Activated CD4-positive, alpha-beta T cell treated with anti-CD3 and anti-CD28 coated beads, Interleukin-2, amount 10 ng/mL, durations not matched to agents 7 days and 5 days (primary cell): Measurements from ENCODE around the gene RABGAP1. TPM values are rescaled to one million over a fixed set of nuclear protein-coding genes. Genes with fewer than 3 reads are reported as not detected.

ENCODE experiments used
- CTCF ChIA-PET: fragments of 350-600 bp; sonication (Branson Sonifier 250); formaldehyde crosslinking; loops from one replicate; lab custom pipeline; 2021; ENCODE audit warnings: antibody characterized with exemption; lab: Charles Lee
- POLR2A ChIA-PET: fragments of 350-600 bp; sonication (Branson Sonifier 250); formaldehyde crosslinking; loops from one replicate; lab custom pipeline; 2021; ENCODE audit warnings: antibody characterized with exemption; lab: Charles Lee
- DNase-seq: peaks from one replicate; pipeline ENCODE4 v3.0.0-alpha.2; 2020
- H3K27ac Mint-ChIP-seq: one replicate; pipeline ENCODE4 v1.8.0; 2021; ENCODE audit warnings: mild to moderate bottlenecking, moderate library complexity, mixed read lengths
- H3K27me3 Mint-ChIP-seq: one replicate; pipeline ENCODE4 v1.8.0; 2021; ENCODE audit warnings: mixed read lengths
- H3K36me3 Mint-ChIP-seq: one replicate; pipeline ENCODE4 v1.8.0; 2021; ENCODE audit warnings: low read depth, mixed read lengths
- H3K4me1 Mint-ChIP-seq: one replicate; pipeline ENCODE4 v1.8.0; 2021; ENCODE audit warnings: mixed read lengths
- H3K4me3 Mint-ChIP-seq: one replicate; pipeline ENCODE4 v1.8.0; 2021; ENCODE audit warnings: mild to moderate bottlenecking, moderate library complexity, mixed read lengths
- H3K9me3 Mint-ChIP-seq: one replicate; pipeline ENCODE4 v1.8.0; 2021; ENCODE audit warnings: mixed read lengths
- total RNA-seq, 2 experiments: library from RNA; stranded (reverse); gene quantifications; one replicate each; pipeline ENCODE4 v1.2.3, GENCODE V29; 2021

The RABGAP1 gene
- total RNA-seq, 2 experiments from 2014 or later, result 28.4 to 32.9 TPM

DNA sequence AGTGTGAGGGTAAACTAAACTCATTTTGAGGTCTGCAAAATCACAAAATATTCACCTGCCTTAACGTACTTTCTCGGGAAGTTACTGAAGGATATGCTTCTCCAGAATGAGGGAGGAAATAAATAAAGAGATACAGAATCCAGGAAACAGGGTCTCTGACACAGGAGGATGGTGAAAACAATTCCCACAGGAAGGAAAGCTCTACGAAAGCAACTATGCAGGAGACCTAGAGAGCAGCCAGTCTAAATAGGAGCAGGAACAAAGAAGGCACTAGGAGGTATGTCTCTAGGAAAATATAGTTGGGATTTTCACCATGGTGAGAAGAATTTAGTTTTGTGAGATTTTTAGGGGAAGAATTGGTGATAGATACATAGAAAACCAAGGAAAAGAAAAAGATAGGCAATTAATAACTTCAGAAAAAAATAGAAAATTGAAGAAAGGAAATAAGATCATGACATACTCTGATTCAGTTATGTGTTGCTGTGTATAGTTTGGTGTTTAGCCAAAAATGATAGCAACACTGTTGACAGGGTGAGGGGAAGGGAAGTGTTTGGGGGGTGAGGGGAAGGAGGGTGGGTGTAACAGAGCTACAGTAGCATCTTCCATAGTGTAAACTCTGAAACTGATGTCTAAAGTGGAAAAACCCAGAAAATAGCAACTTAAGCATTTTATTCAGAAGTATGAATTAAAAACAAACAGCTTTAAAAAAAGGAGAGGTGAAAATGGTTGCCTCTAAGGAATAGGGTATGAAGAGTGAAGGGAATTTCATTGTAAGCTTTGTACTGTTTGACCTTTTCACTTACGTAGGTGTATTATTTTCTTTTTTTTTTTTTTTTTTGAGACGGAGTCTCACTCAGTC is 102.5 kb downstream of the RABGAP1 start:
- ChIA-PET CTCF (interaction anchor here (0.6 to 1.1 kb wide), 2 partner anchors 62 to 965 kb away, joined by 3 to 7 read pairs; no protein-coding TSS in a partner anchor), POLR2A (no interaction called here)
- Mint-ChIP-seq H3K36me3 (peaks cover 7% of the 10 kb centered on the region), H3K27ac (no peak overlapping the region), H3K27me3 (no peaks in the 10 kb centered on the region), H3K4me3 (no peak overlapping the region), H3K9me3 (peaks cover 6% of the 10 kb centered on the region), H3K4me1 (no peaks in the 10 kb centered on the region)
- DNase-seq, result no peak

DNA sequence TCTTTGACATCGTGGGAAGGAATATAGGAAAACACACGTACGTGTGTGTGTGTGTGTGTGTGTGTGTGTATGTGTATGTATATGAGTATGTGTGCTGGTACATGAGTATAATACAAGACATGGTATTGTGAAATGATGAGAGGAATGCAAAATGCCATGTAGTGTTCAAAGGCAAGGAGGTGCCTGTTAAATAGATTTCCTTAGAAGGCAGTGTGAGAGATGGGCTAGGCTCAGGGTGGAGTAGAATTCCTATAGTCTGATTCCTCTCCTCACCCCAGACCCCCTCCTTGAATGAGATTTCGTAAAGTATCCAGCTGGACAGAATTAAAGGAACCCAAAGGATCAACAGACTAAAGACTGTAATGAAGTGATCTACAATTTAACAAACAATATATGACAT is 103.8 kb downstream of the RABGAP1 start:
- DNase-seq, result no peak
- no peaks in the 10 kb centered on the region for H3K27me3 Mint-ChIP-seq
- H3K9me3 Mint-ChIP-seq, result peaks cover 6% of the 10 kb centered on the region
- H3K4me3 Mint-ChIP-seq, result no peak overlapping the region
- no peak overlapping the region for H3K27ac Mint-ChIP-seq
- H3K36me3 Mint-ChIP-seq, result peaks cover 11% of the 10 kb centered on the region
- ChIA-PET CTCF (no interaction called here), POLR2A (no interaction called here)
- H3K4me1 Mint-ChIP-seq, result no peaks in the 10 kb centered on the region

GRCh38 chr9:123046406-123047195 is 105.8 kb downstream of the RABGAP1 start:
- ChIA-PET POLR2A (no interaction called here), CTCF (interaction anchor here (0.7 kb wide), 1 partner anchor 23 kb away, joined by 5 read pairs; no protein-coding TSS in a partner anchor)
- Mint-ChIP-seq H3K9me3 (peaks cover 6% of the 10 kb centered on the region), H3K4me3 (no peak overlapping the region), H3K4me1 (no peaks in the 10 kb centered on the region), H3K27ac (no peak overlapping the region), H3K27me3 (no peaks in the 10 kb centered on the region), H3K36me3 (peaks cover 11% of the 10 kb centered on the region)
- no peak for DNase-seq

- DNase-seq, result no peak
- Mint-ChIP-seq H3K4me3 (no peak overlapping the region), H3K36me3 (peaks cover 6% of the 10 kb centered on the region), H3K27ac (no peak overlapping the region), H3K4me1 (peaks cover 5% of the 10 kb centered on the region), H3K9me3 (no peaks in the 10 kb centered on the region), H3K27me3 (no peaks in the 10 kb centered on the region)
- CTCF ChIA-PET, result interaction anchor here (0.5 kb wide), 1 partner anchor 58 kb away, joined by 7 read pairs; no protein-coding TSS in a partner anchor
- POLR2A ChIA-PET, result no interaction called here
Observed at GRCh38 chr9:123048748-123049147, 107.9 kb downstream of the RABGAP1 start.

DNA sequence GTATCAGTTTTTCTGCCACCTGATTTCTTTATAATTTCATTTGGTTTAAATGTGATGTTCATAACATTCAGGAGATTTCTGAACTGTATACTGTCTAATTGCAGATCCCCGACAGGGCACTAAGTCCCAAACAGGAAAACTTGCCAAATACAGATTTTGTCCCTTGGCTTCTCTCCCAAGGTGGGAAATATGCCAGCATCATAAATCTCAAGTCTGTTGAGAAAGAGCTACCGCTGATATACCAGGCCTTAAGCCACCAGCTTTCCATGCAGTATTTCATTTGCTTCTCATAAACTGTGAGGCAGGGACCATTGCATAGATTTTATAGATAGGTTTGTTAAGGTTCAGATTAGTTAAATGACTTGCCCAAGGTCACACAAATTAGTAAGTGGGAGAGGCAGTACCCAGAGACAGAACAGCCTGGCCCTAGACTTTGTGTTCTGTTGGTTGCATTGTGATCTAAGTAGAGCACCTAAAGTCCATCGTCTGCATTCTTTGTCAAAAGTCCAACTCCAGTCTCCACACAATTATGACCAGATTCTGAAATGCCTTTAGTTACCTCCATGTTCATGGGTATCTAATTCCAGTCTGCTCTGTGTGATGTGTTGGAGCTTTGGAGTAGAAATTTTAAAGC is 108.9 kb downstream of the RABGAP1 start:
- CTCF ChIA-PET, result interaction anchor here (1.3 kb wide), 1 partner anchor 13 kb away, joined by 3 read pairs; no protein-coding TSS in a partner anchor
- peaks cover 9% of the 10 kb centered on the region for H3K36me3 Mint-ChIP-seq
- POLR2A ChIA-PET, result no interaction called here
- H3K27me3 Mint-ChIP-seq, result no peaks in the 10 kb centered on the region
- H3K27ac Mint-ChIP-seq, result no peak overlapping the region
- DNase-seq, result no peak
- H3K9me3 Mint-ChIP-seq, result no peaks in the 10 kb centered on the region
- peaks cover 6% of the 10 kb centered on the region for H3K4me1 Mint-ChIP-seq
- no peak overlapping the region for H3K4me3 Mint-ChIP-seq

- H3K27me3 Mint-ChIP-seq, result no peaks in the 10 kb centered on the region
- H3K4me3 Mint-ChIP-seq, result no peak overlapping the region
- peaks cover 6% of the 10 kb centered on the region for H3K4me1 Mint-ChIP-seq
- H3K27ac Mint-ChIP-seq, result no peak overlapping the region
- POLR2A ChIA-PET, result no interaction called here
- peaks cover 9% of the 10 kb centered on the region for H3K36me3 Mint-ChIP-seq
- no peak for DNase-seq
- no peaks in the 10 kb centered on the region for H3K9me3 Mint-ChIP-seq
- CTCF ChIA-PET, result no interaction called here
Observed at GRCh38 chr9:123053046-123053445, 112.2 kb downstream of the RABGAP1 start.

DNA sequence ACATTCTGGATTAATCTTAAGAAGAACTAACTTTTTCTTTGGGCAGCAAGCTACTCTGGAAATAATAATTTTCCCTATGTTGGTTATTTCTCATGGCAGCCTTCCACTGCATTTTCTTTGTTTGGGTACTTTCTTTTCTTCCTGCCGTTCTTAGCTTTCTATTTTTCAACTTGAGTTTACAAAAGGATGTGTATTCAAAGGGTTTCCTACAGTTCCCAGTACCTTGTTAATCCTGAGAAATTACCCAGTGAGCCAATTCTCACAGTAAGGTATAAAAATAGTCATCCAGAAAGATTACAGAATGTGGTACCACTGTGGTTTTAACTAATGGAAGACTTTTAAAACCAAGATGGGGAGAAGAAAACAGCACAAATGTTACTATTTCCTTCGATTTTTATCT is 112.9 kb downstream of the RABGAP1 start:
- Mint-ChIP-seq H3K27ac (no peak overlapping the region), H3K4me1 (peaks cover 6% of the 10 kb centered on the region), H3K4me3 (no peak overlapping the region), H3K36me3 (peaks cover 7% of the 10 kb centered on the region), H3K27me3 (no peaks in the 10 kb centered on the region), H3K9me3 (no peaks in the 10 kb centered on the region)
- DNase-seq, result no peak
- ChIA-PET CTCF (no interaction called here), POLR2A (no interaction called here)

DNA sequence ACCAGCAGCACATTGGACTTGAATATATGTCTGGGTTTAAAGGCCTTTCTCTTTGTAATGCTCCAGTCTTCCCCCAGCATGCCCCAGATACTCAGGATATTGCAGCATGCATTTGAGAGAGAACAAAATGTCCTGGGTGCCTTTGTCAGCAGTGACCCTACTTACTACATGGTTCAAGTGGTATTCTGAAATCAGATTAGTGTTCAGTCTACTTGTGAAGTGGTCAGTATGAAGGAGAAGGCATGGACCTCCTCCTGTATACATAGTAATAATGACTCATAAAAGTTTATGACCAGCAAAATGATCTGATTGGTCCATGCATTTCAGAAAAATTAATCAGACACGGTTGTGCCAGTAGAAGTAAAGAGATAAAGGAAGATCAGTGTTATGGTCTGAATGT is 118.0 kb downstream of the RABGAP1 start:
- Mint-ChIP-seq H3K36me3 (peaks cover 2% of the 10 kb centered on the region), H3K27ac (no peak overlapping the region), H3K9me3 (no peaks in the 10 kb centered on the region), H3K27me3 (no peaks in the 10 kb centered on the region), H3K4me1 (peaks cover under 1% of the 10 kb centered on the region), H3K4me3 (no peak overlapping the region)
- ChIA-PET CTCF (no interaction called here), POLR2A (no interaction called here)
- no peak for DNase-seq

DNA sequence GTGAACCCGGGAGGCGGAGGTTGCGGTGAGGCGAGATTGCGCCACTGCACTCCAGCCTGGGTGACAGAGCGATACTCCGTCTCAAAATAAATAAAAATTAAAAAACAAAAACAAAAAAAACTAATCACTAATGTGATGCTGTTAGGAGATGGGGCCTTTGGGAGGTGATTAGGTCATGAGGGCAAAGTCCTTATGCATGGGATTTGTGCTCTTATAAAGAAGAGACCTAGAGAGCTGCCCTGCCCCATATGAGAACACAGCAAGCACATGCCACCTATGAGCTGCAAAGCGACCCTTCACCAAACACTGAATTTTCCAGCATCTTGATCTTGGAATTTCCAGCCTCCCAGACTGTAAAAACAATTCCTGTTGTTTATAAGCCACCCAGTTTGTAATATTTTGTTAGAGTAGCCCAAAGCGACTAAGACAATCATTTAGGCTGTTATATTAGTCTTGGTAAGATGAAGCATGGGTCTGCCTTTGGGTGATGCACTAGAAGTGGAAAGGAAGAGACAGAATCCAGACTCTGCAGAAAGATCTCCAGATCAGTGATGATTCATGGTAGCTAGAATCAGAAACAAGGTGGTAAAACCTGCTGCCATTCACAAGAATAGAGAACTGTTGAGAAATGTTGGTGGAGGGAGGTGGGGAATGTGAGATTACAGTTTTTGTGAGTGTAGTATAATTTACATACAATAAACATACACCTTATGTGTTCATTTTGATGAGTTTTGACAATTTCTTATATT is 118.8 kb downstream of the RABGAP1 start:
- Mint-ChIP-seq H3K27me3 (no peaks in the 10 kb centered on the region), H3K27ac (no peak overlapping the region), H3K9me3 (no peaks in the 10 kb centered on the region), H3K4me1 (no peaks in the 10 kb centered on the region), H3K4me3 (no peak overlapping the region), H3K36me3 (no peaks in the 10 kb centered on the region)
- no peak for DNase-seq
- CTCF ChIA-PET, result no interaction called here
- POLR2A ChIA-PET, result no interaction called here

DNA sequence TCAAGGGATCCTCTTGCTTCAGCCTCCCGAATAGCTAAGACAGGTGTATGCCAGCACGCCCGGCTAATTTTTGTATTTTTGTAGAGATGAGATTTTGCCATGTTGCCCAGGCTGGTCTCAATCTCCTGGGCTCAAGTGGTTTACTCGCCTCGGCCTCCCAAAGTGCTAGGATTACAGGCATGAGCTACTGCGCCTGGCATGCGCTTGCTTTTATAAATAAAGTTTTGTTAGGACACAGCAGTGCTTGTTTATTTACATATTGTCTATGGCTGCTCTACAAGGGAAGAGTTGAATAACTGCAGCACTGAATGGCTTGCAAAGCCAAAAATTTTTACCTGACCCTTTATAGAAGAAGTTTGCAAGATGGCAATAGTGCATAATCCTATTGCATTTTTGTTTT is 120.4 kb downstream of the RABGAP1 start:
- Mint-ChIP-seq H3K9me3 (no peaks in the 10 kb centered on the region), H3K36me3 (peaks cover 6% of the 10 kb centered on the region), H3K27me3 (no peaks in the 10 kb centered on the region), H3K27ac (no peak overlapping the region), H3K4me3 (no peak overlapping the region), H3K4me1 (no peaks in the 10 kb centered on the region)
- ChIA-PET POLR2A (no interaction called here), CTCF (no interaction called here)
- no peak for DNase-seq

GRCh38 chr9:123062351-123063176 is 121.7 kb downstream of the RABGAP1 start:
- ChIA-PET POLR2A (no interaction called here), CTCF (interaction anchor here (1.3 kb wide), 1 partner anchor 13 kb away, joined by 3 read pairs; no protein-coding TSS in a partner anchor)
- H3K4me3 Mint-ChIP-seq, result no peak overlapping the region
- peaks cover 13% of the 10 kb centered on the region for H3K36me3 Mint-ChIP-seq
- no peak for DNase-seq
- no peaks in the 10 kb centered on the region for H3K27me3 Mint-ChIP-seq
- H3K9me3 Mint-ChIP-seq, result no peaks in the 10 kb centered on the region
- H3K4me1 Mint-ChIP-seq, result no peaks in the 10 kb centered on the region
- no peak overlapping the region for H3K27ac Mint-ChIP-seq
